Activated CD4-positive, alpha-beta T cell treated with anti-CD3 and anti-CD28 coated beads, Interleukin-2, amount 50 U/mL, for 16 hours (primary cell): Measurements from ENCODE around the gene CYP4B1.

ENCODE experiments used
- DNase-seq: peaks from one replicate; pipeline ENCODE4 v3.0.0-alpha.2; 2020

CYP4B1 gene

DNA sequence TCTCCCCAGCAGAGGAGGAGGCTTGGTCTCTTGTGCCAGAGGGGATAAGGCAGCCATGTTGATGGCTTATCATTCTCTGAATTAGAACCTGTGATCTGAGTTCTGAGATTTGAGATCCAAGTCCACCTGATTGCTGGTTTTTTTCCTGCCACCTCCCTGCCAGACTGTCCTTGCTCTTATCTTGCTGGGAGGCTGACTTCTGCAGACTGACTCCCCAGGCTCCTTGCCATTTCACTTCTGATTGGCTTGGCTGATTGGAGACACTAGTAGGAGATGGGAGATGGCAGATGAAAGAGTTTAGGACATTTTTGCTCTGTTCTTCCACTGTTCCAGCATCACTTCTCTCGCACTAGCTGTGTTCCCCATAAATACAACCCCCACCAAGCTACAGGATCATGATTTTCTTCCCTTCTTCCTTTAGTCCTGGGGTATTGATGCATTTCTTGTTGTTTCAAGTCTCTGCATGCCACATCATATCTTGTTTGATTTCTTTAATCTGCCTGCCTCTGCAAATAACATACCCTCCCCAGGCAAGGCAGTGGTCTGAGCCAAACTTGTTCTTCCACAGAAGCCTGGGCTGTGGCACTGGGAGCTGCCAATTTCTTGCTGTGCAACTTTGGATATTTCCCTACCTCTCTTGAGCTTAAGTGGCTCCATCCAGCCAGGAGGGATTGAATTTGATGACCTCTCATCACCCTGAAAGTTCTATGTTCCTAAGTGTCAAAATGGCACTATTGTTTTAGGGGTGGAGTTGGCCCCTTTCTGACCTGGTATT, 963 bp upstream of the CYP4B1 start:
- no peak for DNase-seq

DNA sequence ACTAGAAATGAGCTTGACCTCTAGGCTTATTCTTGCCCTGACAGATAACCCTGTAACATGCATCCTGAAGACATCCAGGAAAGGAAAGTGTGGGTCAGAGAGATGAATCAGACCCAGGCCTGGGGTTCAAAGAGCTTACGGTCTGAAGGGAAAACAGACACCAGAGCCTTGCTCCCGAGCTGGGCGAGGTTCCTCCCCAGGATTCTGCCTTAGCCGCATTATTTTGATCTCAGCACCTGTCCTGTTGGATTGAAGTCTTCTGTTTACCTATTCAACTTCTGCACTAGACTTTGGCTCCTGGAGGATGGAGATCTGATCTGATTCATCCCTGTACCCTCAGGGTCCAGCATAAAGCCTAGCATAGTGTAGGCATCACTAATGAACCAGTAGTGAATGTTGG, 1.9 kb downstream of the CYP4B1 start:
- no peak for DNase-seq

DNA sequence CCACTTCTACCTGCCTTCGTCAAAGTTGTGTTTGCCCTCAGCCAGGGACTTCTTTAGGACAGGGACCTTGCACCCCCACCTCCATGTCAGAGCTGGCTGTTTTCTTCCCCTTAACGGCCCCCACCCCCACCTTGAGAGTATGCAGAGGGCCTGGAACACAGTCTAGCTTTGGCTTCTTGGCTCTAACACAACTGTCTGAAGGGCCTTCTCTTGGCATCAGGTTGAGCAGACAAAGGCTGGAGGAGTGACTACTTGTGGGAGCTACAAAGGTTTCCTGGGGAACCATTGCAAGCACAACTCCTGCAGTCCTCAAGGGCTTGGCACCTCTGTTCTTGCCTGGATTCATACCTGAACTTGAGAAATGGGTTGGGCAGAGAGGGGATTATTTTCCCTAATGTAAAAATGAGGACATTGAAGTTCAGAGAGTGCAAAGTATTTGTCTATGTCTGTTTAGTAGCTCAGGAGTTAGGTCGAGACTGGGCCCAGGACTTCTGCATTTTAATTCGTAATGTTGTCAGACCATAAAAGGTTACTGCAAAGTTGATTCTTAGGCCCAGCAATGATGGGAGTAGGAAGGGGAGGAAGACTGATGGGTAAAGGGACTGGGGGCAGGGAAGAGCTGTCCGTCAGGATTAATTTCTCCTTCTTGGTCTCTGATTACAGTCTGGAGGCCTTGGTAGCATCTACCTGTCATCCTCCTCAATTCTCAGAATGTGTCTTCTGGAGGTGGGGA, 2.6 kb downstream of the CYP4B1 start:
- DNase-seq: no peak

DNA sequence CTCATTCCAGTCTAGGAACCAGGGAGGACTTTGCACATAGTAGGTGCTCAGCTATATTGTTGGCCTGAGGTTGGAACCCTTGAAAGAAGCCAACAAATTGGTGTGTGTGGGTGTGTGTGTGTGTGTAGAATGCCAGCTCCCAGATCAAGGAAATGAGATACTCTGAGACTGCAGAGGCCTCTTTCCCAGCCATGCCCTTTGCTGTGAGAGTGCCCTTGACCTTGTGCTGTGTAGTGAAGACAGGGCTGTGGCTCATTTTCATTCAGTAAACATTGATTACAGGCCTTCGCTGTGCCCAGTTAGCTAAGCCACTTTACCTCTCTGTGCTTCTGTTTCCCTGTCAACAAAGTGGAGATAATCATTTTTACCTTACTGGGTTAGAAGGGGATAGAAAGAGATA, 3.2 kb downstream of the CYP4B1 start:
- no peak for DNase-seq

DNA sequence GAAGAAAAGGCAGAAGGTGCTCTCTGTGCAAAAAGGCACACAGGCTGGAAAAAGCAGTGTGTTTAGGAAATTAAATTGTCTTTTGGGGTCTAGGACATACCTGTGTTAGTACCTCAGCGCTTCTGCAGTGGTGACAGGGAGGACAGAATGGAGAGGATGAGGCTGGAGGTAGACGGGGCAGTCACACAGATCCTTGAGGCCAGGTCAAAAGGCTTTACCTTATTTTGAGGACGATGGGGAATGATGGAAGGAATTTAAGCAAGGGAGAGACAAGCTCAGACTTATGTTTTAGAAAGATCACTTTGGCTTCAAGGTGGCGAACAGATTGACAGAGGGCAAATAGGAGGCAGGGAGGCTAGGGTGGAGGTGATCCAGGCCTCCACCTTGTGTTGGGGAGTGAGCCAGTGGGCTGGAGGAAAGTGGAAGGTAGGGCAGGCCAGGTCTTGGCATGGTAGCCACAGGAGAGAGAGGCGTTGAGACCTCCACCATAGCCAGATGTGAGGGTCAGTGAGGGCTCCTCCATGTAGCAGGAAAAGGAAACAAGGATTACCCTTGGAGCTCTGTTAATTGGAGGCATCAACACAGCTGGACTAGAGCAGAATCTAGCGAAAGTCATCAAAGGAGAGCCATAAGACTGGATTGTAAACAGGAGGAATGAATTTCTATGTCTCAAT, 4.2 kb downstream of the CYP4B1 start:
- no peak for DNase-seq

DNA sequence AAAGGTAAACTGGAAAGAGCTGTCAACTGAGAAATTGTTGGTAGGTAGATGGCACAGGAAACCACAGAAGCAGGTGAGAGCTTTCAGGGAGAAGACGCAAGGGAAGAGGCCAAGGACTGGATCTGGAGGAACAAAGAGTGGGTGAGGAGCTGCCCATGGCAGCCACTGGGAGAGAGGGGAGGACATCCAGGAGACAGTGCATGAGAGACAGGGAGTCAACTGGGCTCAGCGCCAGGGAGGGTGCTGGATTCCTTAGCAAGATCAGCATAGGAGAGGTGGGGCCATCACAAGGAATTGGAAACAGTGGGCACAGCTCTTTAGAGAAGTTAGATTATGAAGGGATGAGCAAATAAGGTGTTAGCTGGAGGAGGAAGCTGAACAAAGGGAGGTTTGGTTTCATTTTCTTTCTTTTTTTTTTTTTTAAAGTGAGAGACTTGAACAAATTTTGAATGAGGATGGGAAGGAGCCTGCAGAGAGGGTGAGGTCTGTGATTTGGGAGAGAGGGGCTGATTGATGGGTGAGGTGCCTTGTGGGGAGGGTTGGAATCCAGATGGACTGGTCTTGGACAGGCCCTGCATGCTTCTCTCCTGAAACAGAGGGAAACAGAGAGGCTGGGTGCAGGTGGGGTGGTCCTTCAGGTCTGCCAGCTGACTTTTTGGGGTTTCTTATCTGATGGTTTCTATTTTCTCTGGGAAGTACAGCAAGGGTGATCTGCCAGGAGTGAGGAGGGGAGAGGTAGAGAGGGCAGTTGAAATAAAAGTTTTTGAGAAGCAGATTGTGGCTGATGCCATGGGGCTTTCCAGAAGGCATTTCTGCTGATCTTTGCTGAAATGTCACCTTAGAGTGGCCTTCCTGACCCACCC, 5.4 kb downstream of the CYP4B1 start:
- DNase-seq: no peak

DNA sequence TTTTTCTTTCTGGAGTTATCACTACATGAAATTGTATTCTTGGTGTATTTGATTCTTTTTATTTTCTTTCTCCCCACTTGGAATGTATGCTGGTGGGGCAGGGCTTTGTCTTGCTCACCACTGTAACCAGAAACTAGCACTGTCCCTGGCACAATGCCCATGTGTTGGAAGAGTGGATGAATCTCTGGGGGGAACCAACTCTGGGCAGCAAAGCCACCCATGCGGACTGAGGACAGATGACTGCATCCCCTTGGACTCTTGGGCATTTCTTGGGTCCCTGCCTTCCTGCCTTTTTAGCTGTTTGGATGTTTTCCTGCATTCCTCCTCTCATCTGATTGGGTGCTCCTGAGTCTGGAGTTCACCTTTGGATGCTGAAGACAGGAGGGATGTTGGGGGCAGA, 6.1 kb downstream of the CYP4B1 start:
- DNase-seq: no peak

DNA sequence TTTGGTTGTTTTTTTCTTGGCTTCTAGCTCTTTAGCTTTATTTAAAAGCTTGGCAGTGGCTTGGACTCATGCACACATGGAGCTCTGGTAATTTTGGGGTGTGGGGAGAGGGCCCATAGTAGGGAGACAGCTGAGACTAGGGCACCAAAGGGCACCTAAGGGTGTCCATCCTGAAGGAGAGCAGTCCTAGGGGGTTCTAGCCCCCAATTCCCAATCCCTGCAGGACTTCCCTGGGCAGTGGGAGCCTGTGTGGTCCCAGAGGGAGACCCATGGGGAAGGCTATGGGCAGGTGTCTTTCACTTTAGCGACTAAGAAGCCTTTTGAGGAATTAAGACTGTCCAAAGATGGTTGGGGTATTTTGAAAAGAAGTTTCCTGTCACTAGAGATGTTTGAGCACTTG, 6.9 kb downstream of the CYP4B1 start:
- no peak for DNase-seq

DNA sequence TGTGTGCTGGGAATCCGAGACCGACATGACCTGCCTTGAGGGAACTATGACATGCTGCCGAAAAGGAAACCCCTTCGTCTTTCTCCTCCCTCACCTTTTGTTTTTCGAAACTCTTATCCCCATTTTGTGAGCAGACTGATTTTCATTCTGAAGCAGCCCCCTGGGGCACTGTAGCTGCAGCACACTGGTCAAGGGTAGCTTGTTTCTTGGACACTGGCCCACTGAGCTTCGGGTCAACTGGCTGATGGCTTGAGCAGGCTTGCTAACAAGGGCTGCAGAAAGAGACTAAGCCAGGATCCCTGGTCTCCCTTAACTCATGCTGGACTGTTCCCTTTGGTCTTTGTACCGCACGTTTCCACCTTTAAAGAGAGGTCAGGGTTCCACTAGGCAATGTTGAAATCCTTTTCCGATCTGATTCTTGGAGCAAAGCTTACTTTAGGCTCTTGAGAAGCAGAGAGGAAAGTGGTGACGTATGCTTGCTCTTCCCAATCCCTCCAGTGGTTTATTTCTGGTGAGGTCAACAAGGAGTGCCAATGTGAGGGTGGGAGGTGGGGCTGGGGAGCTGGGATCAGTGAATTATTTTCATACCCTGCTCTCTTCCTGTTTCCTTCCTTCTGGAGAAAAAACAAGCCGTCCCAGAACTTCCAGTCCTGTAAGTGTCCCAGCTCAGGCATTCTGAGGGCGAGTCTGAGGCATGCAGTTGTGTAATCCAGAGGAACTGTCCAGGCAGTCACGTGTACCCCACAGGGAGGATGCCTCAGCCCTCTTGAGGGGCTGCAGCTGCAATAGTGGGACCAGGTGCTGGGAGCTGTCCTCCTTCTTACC, 7.6 kb downstream of the CYP4B1 start:
- no peak for DNase-seq

DNA sequence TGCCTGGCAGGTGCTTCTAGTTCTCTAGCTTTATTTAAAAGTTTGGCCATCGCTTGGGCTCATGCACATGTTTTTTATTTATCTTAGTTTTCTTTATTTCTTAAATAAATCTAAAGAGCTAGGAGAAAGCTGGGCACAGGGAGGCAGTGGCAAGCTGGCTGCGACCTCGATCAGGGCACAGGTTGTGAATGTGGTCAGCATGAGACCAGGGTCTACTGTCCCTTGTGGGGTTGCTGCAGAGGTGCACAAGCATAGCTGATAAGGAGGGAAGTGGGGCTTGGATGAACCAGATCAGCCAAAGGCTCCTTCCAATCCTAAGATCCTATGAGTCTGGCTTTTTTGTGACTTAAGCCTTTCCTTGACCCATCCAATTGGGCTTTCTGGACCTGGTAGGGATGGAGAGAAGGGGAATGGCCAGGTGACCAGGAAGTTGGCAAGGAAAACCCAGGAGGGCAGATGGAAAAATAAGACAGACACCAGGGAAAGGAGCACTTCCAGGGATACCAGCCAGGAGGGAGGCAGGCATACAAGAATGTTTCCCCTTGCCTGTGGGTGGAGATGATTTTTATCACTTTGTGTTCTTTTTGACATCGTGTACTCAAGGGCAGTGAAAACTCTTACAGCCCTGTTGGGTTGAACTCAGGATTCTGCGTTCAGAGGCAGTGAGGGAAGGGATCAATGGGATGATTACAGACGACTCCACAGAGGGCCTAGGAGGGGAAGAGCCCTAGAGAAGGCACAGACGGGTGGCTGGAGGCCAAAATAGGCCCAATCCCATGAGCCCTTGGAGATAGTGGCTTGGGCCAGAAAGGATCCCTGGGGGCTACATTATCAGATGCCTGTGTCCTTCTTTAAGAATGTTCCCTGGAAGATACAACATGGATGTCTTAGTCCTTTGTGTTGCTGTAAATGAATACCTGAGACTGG, 8.5 kb downstream of the CYP4B1 start:
- no peak for DNase-seq

DNA sequence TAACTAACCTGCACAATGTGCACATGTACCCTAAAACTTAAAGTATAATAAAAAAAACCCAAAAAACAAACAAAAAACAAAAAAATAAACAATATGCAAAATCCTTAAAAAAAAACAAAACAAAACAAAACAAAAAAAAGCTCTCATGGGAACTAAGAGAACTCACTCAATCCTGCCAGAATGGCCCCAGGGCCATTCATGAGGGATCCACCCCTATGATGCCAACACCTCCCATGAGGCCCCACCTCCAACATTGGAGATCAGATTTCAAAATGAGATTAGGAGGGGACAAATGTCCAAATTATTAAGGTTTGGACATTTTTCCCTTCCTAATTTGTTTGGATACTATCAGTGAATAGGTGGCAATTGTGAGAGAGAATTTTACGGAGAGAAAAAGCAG, 10.2 kb downstream of the CYP4B1 start:
- DNase-seq: no peak

DNA sequence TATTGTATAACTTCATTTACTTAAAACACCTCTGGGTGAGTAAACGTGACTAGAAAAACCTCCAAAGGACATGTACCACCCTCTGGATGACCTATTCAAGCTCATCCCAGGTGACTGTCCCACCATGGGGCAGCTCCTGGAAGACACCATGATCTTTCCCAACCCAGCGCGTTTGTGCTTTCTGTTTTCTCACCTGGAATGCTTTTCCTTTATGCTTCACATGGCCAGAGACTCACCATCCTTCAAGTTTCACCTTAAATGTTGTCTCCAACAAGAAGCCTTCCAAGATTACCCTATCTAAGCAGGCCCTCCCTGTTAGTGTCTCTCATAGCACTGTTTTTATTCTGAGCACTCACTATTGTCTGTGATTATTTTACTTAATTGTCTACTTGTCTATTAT, 11.1 kb downstream of the CYP4B1 start:
- no peak for DNase-seq

DNA sequence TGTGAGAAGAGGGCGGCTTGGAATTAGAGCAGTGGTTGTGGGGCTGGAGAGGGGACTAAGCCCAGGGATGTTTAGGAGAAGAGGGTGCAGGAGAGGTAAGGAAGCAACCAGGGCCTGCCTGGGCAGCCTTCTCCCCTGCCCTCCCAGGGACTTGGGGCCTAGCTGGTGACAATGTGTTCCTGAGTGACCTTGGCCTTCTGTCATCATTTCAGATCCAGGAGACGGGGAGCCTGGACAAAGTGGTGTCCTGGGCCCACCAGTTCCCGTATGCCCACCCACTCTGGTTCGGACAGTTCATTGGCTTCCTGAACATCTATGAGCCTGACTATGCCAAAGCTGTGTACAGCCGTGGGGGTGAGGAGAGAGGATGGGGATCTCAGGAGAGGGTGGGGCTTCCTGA, 11.8 kb downstream of the CYP4B1 start:
- DNase-seq: no peak

DNA sequence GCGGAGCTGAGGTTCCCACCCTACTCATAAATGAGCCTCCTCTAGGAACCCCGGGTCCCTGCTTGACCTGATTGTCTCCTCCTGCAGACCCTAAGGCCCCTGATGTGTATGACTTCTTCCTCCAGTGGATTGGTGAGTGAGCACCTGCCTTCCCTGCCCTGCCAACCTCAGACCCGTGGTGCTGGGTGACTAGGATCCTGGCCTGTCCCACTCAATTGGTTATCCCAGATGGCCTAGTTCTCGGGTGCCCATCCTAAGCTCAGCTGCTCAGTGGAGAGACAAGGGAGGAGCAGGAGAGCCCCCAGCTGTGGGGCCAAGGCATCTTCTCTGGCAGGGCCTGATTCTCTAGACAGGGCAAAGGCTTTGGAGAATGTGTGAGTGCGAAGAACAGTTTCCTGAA, 12.2 kb downstream of the CYP4B1 start:
- no peak for DNase-seq

DNA sequence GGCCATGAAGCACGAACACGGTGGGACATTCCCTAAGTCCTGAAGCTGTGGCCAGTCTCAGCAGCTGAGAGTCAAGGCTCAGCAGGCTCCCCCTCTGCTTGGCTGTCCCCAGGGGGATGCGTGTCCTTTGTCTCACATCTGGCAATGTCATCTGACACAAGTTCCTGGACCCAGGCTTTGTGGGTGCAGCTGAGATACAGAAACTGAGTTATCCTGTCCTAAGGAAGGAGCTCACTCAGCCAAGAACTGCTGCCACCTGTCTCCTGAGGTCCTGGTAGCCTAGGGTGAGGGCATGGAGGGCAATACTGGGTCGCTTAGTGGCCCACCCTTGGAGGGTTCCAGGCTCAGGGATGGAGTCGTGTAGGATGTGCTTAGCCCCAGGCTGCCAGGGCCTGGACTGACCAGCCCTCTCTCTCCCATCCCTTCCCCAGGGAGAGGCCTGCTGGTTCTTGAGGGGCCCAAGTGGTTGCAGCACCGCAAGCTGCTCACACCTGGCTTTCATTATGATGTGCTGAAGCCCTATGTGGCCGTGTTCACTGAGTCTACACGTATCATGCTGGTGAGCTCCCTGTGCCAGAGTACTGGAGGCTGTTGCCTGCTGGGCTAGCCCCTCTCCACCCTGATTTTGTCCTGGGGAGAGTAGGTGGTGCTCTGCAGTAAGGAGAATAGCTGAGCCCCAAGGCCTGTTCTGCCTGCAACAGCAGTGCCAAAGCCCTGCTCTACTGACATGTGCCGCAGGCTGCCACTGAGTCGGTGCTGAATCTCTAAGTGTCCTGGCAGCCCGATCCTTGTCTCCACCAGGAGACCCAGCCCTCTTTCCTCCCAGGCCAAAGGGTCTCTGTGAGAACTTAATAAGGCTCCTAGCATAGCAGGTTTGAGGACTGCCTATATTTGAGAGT, 13.5 kb downstream of the CYP4B1 start:
- no peak for DNase-seq

DNA sequence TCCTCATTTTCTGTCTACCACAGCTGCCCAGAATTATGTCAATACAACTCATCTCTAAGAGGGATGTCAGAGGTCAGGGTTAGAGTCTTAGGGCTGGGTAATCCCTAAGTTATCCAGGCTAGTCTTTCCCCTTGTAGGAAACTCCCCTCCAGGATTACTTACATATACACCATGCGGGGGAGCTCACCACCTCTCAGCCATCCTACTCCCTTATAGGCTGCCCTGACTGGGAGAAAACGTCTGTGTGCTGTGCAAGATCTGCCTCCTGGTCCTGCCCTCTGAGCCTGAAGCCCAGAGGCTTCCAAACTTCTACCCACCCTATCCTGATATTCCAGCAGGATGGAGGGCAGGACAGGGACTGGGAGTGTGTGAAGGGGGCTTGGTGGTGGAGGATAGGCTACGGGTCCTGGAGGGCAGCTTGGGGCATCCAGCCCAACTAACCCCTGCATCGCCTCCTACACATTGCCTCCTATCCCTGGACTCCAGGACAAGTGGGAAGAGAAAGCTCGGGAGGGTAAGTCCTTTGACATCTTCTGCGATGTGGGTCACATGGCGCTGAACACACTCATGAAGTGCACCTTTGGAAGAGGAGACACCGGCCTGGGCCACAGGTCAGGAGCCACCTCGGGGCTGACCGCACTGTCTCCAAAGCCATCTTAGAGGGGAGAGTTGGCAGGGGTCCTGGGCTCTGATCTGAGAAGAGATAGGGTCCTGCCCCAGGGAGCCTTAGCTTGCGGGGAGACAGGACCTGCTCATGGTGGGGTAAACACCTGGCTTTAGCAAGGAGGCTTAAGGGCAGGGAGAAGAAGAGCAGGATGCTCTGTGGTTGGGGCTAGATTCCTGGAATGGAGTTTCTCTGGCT, 14.4 kb downstream of the CYP4B1 start:
- no peak for DNase-seq

DNA sequence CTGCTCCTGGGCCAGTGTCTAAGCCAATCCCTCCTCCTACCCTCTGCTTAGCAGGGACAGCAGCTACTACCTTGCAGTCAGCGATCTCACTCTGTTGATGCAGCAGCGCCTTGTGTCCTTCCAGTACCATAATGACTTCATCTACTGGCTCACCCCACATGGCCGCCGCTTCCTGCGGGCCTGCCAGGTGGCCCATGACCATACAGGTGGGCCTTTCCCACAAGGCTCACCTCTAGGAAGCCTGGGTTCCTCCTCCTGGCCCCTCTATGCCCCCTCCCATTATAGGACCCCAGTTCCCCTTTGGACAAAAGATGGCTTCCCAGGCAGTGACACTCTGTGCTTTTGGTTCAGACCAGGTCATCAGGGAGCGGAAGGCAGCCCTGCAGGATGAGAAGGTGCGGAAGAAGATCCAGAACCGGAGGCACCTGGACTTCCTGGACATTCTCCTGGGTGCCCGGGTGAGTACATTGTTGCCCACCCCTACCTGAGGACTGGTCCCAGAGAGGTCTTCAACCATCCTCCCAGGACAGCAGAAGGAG, 15.1 kb downstream of the CYP4B1 start:
- DNase-seq: no peak

DNA sequence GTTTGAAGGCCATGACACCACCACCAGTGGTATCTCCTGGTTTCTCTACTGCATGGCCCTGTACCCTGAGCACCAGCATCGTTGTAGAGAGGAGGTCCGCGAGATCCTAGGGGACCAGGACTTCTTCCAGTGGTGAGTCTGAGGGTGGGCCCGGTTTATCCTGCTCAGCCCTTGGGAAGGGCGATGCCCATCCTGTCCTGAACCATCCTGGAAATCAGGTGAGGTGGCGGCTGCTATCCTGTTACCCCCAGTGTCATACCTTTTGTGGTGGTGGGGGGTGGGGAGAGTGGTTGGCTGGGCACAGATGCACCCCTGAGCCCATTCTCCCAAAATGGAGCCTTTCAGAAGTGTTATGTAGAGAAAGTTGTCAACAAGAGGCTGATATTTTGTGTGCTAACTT, 16.3 kb downstream of the CYP4B1 start:
- DNase-seq: no peak

DNA sequence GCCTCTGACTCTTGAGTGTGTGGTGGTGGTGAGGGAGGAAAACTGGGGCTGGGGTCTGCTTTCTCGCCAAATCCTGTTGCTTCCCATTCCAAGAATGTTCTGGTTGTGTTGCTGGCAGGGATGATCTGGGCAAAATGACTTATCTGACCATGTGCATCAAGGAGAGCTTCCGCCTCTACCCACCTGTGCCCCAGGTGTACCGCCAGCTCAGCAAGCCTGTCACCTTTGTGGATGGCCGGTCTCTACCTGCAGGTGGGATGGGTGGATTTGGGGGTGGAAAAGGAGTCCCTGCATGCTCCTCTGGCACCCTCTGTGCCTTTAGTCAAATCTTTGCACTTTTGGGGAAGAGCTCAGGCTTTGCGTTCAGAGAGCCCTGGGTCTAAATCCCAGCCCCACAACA, 18.1 kb downstream of the CYP4B1 start:
- DNase-seq: no peak
